ENCODE results near the gene ACAT2.

The ACAT2 gene

DNA sequence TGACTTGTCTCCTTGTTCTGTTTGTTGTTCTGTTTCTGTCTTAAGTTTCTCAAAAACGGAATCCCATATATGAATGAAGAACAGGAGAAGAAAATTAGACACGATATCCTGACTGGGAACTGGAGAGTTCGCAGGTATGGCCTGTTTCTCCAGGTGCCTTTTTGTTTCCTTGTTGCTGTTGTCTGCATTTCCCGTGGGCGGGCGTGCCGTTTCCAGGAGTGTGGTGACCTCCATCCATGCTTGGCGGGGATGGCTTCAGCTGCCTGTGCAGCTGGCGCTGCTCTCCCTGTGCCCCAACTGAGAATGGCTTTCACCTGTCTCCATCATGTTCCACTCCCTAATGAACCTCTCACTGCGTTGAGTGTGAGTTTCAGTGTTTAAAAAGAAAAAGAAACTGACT lies 42.7 kb downstream of the ACAT2 start:
- TF ChIP-seq YY1 (tag by site-specific recombination; IDR thresholded peaks at IDR 0.05) (no peak), ZNF280D (tag by site-specific recombination; IDR thresholded peaks at IDR 0.05) (no peak), ZNF670 (tag by site-specific recombination; IDR thresholded peaks at IDR 0.05; ENCODE audit: low read depth) (no peak), SP2 (tag by site-specific recombination; IDR thresholded peaks at IDR 0.05) (no peak), ZNF324 (tag by site-specific recombination; IDR thresholded peaks at IDR 0.05) (no peak), ZNF707 (tag by site-specific recombination; IDR thresholded peaks at IDR 0.05) (no peak), HOXA7 (CRISPR knock-in tag; IDR thresholded peaks at IDR 0.05; ENCODE audit: borderline replicate concordance) (no peak), CTCF (tag by site-specific recombination; IDR thresholded peaks at IDR 0.05) (no peak), ZNF514 (tag by site-specific recombination; IDR thresholded peaks at IDR 0.05) (no peak), HOXD13 (CRISPR knock-in tag; IDR thresholded peaks at IDR 0.05; ENCODE audit: borderline replicate concordance) (no peak), SCRT1 (tag by site-specific recombination; IDR thresholded peaks at IDR 0.05; ENCODE audit: borderline replicate concordance) (no peak), ZNF529 (tag by site-specific recombination; IDR thresholded peaks at IDR 0.05; ENCODE audit: insufficient replicate concordance) (no peak), WT1 (tag by site-specific recombination; IDR thresholded peaks at IDR 0.05) (no peak), ZNF639 (tag by site-specific recombination; IDR thresholded peaks at IDR 0.05) (no peak), ZNF302 (tag by site-specific recombination; IDR thresholded peaks at IDR 0.05; ENCODE audit: low read depth) (no peak)
- TF ChIP-seq, protein P1, sequence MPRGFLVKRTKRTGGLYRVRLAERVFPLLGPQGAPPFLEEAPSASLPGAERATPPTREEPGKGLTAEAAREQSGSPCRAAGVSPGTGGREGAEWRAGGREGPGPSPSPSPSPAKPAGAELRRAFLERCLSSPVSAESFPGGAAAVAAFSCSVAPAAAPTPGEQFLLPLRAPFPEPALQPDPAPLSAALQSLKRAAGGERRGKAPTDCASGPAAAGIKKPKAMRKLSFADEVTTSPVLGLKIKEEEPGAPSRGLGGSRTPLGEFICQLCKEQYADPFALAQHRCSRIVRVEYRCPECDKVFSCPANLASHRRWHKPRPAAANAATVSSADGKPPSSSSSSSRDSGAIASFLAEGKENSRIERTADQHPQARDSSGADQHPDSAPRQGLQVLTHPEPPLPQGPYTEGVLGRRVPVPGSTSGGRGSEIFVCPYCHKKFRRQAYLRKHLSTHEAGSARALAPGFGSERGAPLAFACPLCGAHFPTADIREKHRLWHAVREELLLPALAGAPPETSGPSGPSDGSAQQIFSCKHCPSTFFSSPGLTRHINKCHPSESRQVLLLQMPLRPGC (tag by site-specific recombination; IDR thresholded peaks at IDR 0.05) = no peak
- TF ChIP-seq, protein P2, sequence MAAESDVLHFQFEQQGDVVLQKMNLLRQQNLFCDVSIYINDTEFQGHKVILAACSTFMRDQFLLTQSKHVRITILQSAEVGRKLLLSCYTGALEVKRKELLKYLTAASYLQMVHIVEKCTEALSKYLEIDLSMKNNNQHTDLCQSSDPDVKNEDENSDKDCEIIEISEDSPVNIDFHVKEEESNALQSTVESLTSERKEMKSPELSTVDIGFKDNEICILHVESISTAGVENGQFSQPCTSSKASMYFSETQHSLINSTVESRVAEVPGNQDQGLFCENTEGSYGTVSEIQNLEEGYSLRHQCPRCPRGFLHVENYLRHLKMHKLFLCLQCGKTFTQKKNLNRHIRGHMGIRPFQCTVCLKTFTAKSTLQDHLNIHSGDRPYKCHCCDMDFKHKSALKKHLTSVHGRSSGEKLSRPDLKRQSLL (tag by site-specific recombination; IDR thresholded peaks at IDR 0.05) = no peak
- TF ChIP-seq, protein P3, sequence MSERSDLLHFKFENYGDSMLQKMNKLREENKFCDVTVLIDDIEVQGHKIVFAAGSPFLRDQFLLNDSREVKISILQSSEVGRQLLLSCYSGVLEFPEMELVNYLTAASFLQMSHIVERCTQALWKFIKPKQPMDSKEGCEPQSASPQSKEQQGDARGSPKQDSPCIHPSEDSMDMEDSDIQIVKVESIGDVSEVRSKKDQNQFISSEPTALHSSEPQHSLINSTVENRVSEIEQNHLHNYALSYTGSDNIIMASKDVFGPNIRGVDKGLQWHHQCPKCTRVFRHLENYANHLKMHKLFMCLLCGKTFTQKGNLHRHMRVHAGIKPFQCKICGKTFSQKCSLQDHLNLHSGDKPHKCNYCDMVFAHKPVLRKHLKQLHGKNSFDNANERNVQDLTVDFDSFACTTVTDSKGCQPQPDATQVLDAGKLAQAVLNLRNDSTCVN (tag by site-specific recombination; optimal IDR thresholded peaks at IDR 0.05) = no peak
- TF ChIP-seq, protein P4, sequence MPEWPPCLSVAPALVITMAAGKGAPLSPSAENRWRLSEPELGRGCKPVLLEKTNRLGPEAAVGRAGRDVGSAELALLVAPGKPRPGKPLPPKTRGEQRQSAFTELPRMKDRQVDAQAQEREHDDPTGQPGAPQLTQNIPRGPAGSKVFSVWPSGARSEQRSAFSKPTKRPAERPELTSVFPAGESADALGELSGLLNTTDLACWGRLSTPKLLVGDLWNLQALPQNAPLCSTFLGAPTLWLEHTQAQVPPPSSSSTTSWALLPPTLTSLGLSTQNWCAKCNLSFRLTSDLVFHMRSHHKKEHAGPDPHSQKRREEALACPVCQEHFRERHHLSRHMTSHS (tag by site-specific recombination; IDR thresholded peaks at IDR 0.05) = no peak
- ChIA-PET CTCF (interaction anchor here (0.6 kb wide), 1 partner anchor 84 kb away, joined by 4 read pairs; no protein-coding TSS in a partner anchor), POLR2A (no interaction called here)
- Histone ChIP-seq H3K27ac (ENCODE audit: extremely low read depth, low read depth, low read length) (no peak overlapping the region), H3K4me3 (ENCODE audit: low read depth, low read length) (no peak overlapping the region), H3K9me3 (ENCODE audit: control insufficient read depth, insufficient read depth, low read depth, low read length) (no peaks in the 10 kb centered on the region), H3K36me3 (ENCODE audit: control insufficient read depth in 2 of 2, insufficient read depth in 1 of 2, low read length in 2 of 2) (peaks cover 0 to 4% of the 10 kb centered on the region in 2 experiments; a peak in 1 of 3 replicates), H3K4me1 (ENCODE audit: control insufficient read depth, insufficient read depth, low read length) (peaks cover 4% of the 10 kb centered on the region)
